Activated CD4-positive, alpha-beta memory T cell treated with anti-CD3 and anti-CD28 coated beads for 36 hours (primary cell): ENCODE measurements around the gene ABCC2. TPM values are rescaled to one million over a fixed set of nuclear protein-coding genes. Genes with fewer than 3 reads are reported as not detected.
"Not testable (repeated sequence)": the region's sequence is repeated elsewhere in the genome, so short reads cannot be mapped to it uniquely, and the experiment has no call there.

ENCODE experiments used
- CTCF ChIA-PET: fragments of 350-600 bp; sonication (Branson Sonifier 250); formaldehyde crosslinking; loops from one replicate; lab custom pipeline; 2021; ENCODE audit warnings: antibody characterized with exemption, inconsistent platforms; lab: Charles Lee
- POLR2A ChIA-PET: fragments of 350-600 bp; sonication (Branson Sonifier 250); formaldehyde crosslinking; loops from one replicate; lab custom pipeline; 2021; ENCODE audit warnings: antibody characterized with exemption; lab: Charles Lee
- DNase-seq: peaks from one replicate; pipeline ENCODE4 v3.0.0-alpha.2; 2020
- H3K27ac Mint-ChIP-seq: one replicate; pipeline ENCODE4 v1.8.0; 2021; ENCODE audit warnings: mixed read lengths
- H3K27me3 Mint-ChIP-seq: one replicate; pipeline ENCODE4 v1.8.0; 2021; ENCODE audit warnings: mixed read lengths
- H3K36me3 Mint-ChIP-seq: one replicate; pipeline ENCODE4 v1.8.0; 2021; ENCODE audit warnings: mixed read lengths
- H3K4me1 Mint-ChIP-seq: one replicate; pipeline ENCODE4 v1.8.0; 2021; ENCODE audit warnings: low read depth, mixed read lengths
- H3K4me3 Mint-ChIP-seq: one replicate; pipeline ENCODE4 v1.8.0; 2021; ENCODE audit warnings: mild to moderate bottlenecking, mixed read lengths
- H3K9me3 Mint-ChIP-seq: one replicate; pipeline ENCODE4 v1.8.0; 2021; ENCODE audit warnings: mixed read lengths
- intact Hi-C: fragments of 100-400 bp; cut with micrococcal nuclease; formaldehyde crosslinking; loops from one replicate; pipeline ENCODE4 v1.15.1; 2023
- total RNA-seq, 2 experiments: library from RNA; stranded (reverse); gene quantifications; one replicate each; pipeline ENCODE4 v1.2.3, GENCODE V29; 2021

Gene ABCC2
- total RNA-seq, 2 experiments from 2014 or later: 0.57 to 0.82 TPM

DNA sequence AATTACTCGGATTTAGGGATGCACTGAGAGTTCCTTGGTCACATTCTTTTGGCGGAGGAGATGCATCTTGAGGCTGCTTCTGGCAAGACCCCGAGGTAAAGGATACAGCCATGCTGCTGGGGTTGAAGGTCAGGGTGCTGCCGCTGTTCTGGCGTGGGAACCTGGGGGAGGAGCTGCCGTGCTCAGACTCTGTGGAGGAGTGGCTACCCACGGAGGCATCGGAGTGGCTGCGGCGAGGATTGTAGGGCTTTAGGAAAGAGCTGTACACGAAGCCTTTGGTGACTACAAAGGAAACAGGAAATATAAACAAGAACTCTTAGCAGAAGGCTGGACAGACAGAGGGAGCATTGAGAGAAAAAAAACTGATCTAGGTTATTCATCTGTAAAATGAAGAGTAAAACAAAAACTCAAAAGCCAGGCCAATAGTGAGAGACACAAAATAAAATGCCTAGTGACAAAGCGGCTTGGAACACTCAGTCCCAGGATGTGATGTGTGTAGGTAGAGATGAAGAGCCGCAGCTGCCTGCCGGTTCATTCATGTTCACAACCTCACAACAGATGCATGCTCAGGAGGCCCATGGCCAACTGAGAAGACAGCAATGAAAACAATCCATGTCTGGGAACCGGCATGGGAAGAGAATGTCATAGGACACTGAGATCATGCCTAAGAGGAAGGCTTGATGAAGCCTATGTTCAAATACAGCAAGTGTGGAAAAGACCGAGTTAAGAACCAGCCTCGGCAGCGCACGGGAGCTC, 97.8 kb downstream of the ABCC2 start:
- H3K27ac Mint-ChIP-seq: no peak overlapping the region
- ChIA-PET POLR2A (no interaction called here), CTCF (interaction anchor here (1.2 kb wide), 1 partner anchor 26 kb away, joined by 4 read pairs; no protein-coding TSS in a partner anchor)

DNA sequence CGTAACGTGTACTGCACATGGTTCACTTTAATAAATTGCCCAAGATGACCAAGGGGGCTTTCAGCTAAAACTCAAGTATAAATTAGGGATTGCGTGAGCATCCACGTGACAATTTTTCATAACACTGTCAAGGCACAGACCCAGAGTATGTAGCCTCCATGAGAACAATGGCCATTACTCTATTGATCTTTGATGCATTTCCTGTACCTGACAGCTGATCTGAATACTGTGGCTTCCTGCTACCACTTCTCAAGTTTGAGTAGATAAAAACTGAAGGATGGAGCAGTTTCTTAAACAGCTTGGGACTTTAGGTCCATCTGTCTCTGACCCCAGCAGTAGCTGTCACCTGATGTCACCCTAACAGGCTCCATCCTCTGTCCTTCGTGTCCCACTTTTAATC, 98.9 kb downstream of the ABCC2 start:
- H3K4me3 Mint-ChIP-seq: no peak overlapping the region
- no peak for DNase-seq
- H3K27me3 Mint-ChIP-seq: peaks cover 1% of the 10 kb centered on the region
- no peaks in the 10 kb centered on the region for H3K9me3 Mint-ChIP-seq
- ChIA-PET POLR2A (interaction anchor here (0.9 kb wide), 1 partner anchor 11 kb away, joined by 4 read pairs; no protein-coding TSS in a partner anchor), CTCF (interaction anchor here (1.1 kb wide), 1 partner anchor 36 kb away, joined by 3 read pairs; no protein-coding TSS in a partner anchor)
- H3K36me3 Mint-ChIP-seq: peaks cover 22% of the 10 kb centered on the region
- intact Hi-C loops: no loop called here
- no peak overlapping the region for H3K27ac Mint-ChIP-seq
- H3K4me1 Mint-ChIP-seq: no peaks in the 10 kb centered on the region

More for the DNA sequence above, 97.8 kb downstream of the ABCC2 start:
- H3K4me3 Mint-ChIP-seq: no peak overlapping the region
- H3K9me3 Mint-ChIP-seq: no peaks in the 10 kb centered on the region
- no peaks in the 10 kb centered on the region for H3K4me1 Mint-ChIP-seq
- peaks cover 11% of the 10 kb centered on the region for H3K27me3 Mint-ChIP-seq
- DNase-seq: no peak
- peaks cover 29% of the 10 kb centered on the region for H3K36me3 Mint-ChIP-seq
- intact Hi-C loops: no loop called here

- no peaks in the 10 kb centered on the region for H3K9me3 Mint-ChIP-seq
- H3K27ac Mint-ChIP-seq: no peak overlapping the region
- DNase-seq: no peak
- POLR2A ChIA-PET: no interaction called here
- H3K4me1 Mint-ChIP-seq: no peaks in the 10 kb centered on the region
- intact Hi-C loops: no loop called here
- H3K4me3 Mint-ChIP-seq: no peak overlapping the region
- CTCF ChIA-PET: interaction anchor here (1.6 kb wide), 1 partner anchor 162 kb away, joined by 5 read pairs; no protein-coding TSS in a partner anchor
- peaks cover 14% of the 10 kb centered on the region for H3K36me3 Mint-ChIP-seq
- H3K27me3 Mint-ChIP-seq: no peaks in the 10 kb centered on the region
Measured at GRCh38 chr10:99883523-99883922, 101.1 kb downstream of the ABCC2 start.

- Mint-ChIP-seq H3K27me3 (no peaks in the 10 kb centered on the region), H3K9me3 (no peaks in the 10 kb centered on the region), H3K4me3 (no peak overlapping the region), H3K36me3 (peaks cover 2% of the 10 kb centered on the region), H3K27ac (no peak overlapping the region), H3K4me1 (no peaks in the 10 kb centered on the region)
- CTCF ChIA-PET: no interaction called here
- no peak for DNase-seq
- POLR2A ChIA-PET: no interaction called here
- intact Hi-C loops: no loop called here
Measured at GRCh38 chr10:99888622-99889021, 106.2 kb downstream of the ABCC2 start.

DNA sequence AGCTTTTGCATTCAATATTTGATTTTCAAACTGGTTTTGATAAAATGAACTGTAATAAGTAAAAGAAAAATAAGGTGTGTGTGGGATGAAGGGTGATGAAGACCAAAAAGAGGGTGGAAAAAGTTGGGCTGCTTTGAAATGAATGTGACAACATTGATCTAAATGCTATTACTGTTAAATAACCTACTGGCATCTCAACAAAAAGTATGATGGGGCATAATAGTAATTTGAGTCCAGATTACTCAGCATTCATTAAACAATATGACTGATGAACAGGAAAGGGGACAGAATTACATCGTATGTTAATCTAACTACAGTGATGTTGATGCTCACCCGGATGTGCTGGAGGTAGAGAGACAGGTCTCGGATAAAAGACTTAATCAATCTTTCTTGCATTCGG, 112.2 kb downstream of the ABCC2 start:
- intact Hi-C loops: no loop called here
- no peak overlapping the region for H3K4me3 Mint-ChIP-seq
- no peak for DNase-seq
- ChIA-PET CTCF (no interaction called here), POLR2A (no interaction called here)
- no peaks in the 10 kb centered on the region for H3K4me1 Mint-ChIP-seq
- no peaks in the 10 kb centered on the region for H3K9me3 Mint-ChIP-seq
- H3K36me3 Mint-ChIP-seq: peaks cover 10% of the 10 kb centered on the region
- H3K27ac Mint-ChIP-seq: no peak overlapping the region
- no peaks in the 10 kb centered on the region for H3K27me3 Mint-ChIP-seq

GRCh38 chr10:99895066-99895465, 112.6 kb downstream of the ABCC2 start:
- H3K36me3 Mint-ChIP-seq, intact Hi-C loops, DNase-seq, H3K27ac Mint-ChIP-seq, H3K4me1 Mint-ChIP-seq, H3K27me3 Mint-ChIP-seq, CTCF ChIA-PET, H3K4me3 Mint-ChIP-seq, H3K9me3 Mint-ChIP-seq, POLR2A ChIA-PET: not testable (repeated sequence)

DNA sequence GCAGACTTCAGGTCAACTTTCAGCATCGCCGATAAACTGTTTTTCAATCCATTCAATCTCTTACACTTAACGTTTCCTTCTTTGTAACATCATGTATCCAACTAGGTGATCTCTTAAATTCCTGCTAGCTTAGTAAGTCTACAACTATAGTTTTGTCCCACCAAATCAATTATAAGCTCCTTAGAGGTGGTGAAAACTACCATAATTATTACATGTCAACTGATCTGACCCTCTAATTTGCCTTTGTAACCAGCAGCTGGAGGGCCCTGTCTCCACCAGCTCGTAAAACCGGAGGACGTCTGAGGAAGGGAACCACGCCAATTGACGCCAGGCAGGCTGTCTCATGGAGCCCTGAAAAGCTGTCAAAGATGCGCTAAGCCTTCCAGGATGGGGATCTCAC, 113.4 kb downstream of the ABCC2 start:
- no peak for DNase-seq
- peaks cover 10% of the 10 kb centered on the region for H3K36me3 Mint-ChIP-seq
- H3K4me1 Mint-ChIP-seq: no peaks in the 10 kb centered on the region
- no peak overlapping the region for H3K27ac Mint-ChIP-seq
- H3K9me3 Mint-ChIP-seq: no peaks in the 10 kb centered on the region
- H3K27me3 Mint-ChIP-seq: no peaks in the 10 kb centered on the region
- intact Hi-C loops: no loop called here
- ChIA-PET POLR2A (no interaction called here), CTCF (no interaction called here)
- H3K4me3 Mint-ChIP-seq: no peak overlapping the region

Other genes starting within 250 kb of the ABCC2 start
- gene NKX2-3, start 249.7 kb upstream of the ABCC2 start, total RNA-seq: not detected
- gene SLC25A28, start 162.2 kb upstream of the ABCC2 start, total RNA-seq: 10 to 100 TPM; 69.9 to 70.9 TPM
- gene ENTPD7, start 123.1 kb upstream of the ABCC2 start, total RNA-seq: 1 to 10 TPM; 3.0 to 3.3 TPM
- gene COX15, start 50.5 kb upstream of the ABCC2 start, total RNA-seq: 10 to 100 TPM; 31.3 to 31.5 TPM
- gene CUTC, start 50.4 kb upstream of the ABCC2 start, total RNA-seq: 10 to 100 TPM; 26.0 to 26.6 TPM
- gene DNMBP, start 227.3 kb downstream of the ABCC2 start, total RNA-seq: 1 to 10 TPM; 2.1 to 2.2 TPM